ENCODE measurements around the gene BIRC6.
"Not testable (repeated sequence)": the region's sequence is repeated elsewhere in the genome, so short reads cannot be mapped to it uniquely, and the experiment has no call there.

Gene BIRC6

DNA sequence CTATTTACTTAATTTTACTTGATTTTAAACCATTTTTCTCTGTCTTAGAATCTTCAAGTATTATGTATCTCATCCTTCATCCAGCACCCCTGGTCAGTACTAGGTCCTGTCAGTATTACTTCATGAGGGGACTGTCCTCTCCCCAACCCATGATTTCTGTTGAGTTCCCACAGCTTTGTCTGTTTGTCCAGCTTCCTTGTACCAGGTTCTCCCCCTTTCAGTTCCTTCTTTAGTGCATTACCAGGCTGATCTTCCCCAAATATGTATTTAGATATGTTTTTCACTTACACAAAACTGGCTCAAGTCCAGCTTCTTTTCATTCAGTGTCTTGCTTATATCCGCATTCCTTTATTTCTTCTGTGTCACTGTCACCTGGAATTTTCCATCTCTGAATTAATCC lies 257.3 kb downstream of the BIRC6 start:
- no peak for DNase-seq (ENCODE audit: low spot score)

DNA sequence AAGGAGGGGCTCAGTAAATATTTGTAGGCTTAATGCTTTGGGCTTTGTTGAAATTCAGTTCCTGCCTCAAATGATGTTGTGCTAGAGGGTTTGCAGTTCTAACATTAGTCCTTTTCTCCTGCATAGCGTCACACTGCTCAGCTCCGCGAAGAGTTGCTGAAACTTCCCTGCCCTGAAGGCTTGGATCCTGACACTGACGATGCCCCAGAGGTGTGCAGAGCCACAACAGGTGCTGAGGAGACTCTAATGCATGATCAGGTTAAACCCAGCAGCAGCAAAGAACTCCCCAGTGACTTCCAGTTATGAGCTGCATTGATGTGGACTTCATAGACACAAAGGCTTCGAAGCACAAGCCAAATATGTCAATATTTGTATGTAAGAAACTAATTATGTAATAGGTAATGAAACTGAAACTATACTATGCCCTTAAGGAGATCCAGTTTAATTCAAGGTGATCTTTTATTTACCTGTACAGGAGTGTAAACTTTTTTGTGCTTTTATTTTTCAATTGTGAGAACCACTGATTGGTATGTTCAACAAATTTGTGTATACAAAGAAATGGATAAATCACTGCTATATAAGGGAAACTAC lies 260.9 kb downstream of the BIRC6 start:
- no peak for DNase-seq (ENCODE audit: low spot score)

DNA sequence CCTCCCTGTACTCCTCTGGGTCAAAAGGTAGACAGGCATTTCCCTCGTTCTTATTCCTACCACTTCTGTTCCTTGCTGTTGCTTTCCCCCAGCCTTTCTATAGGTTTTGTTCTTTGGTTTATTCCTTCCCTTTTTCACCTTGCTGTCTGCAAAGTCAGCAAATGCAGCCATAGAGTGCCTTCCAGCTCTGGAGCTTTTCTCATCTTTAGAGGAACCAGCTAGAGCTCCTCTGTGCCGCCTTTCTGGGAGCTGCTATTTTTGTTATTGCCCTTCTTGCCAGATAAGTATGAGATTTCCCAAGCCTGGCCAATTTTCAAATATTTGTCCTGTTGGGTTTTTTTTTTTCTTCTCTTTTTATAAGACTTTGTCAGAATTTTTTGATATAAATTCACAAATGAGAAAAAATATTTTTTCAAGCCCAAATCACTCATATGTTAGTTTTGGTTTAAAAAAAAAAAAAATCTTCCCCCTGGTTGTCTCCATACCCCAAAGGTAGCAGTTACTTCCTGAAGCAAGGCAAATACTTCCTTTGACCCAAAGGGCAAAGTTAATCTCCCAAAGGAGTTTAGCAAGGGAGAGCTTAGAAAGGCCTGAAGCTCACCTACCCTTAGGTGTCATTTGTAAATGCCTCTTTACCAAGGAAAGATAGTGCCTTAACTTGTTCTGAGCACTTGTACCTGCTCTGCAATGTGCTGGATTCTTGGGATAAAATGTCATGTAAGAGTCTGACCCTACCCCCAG lies 265.9 kb downstream of the BIRC6 start:
- DNase-seq (ENCODE audit: low spot score), result peak; percentile 13

- no peak for DNase-seq (ENCODE audit: low spot score)
Observed at GRCh38 chr2:32623311-32623706, 266.5 kb downstream of the BIRC6 start.

- DNase-seq (ENCODE audit: low spot score), result no peak
Observed at GRCh38 chr2:32624812-32625211, 268.0 kb downstream of the BIRC6 start.

DNA sequence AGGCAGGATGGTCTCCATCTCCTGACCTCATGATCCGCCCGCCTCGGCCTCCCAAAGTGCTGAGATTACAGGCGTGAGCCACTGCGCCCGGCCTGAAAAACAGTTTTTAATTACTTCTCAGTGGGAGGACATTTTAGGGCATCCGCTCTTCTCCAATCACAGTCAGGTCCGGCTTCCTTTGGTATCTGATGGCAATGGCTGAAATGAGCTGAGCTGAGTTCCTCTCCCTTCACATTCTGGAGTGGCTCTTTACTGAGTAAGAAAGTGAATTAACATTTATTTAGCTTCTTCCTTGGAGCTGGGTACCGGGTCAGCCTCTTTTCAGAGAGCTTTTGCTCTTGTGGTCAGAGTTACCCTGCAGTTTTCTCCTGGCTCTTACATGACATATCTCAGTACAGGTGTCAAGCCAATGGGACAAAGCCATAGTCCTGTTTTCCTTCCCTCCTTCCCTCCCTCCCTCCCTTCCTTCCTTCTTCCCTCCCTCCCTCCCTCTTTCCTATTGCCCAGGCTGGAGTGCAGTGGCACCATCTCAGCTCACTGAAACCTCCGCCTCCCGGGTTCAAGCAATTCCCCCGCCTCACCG lies 269.9 kb downstream of the BIRC6 start:
- no peak for DNase-seq (ENCODE audit: low spot score)

- peak; percentile 65 for DNase-seq (ENCODE audit: low spot score)
Observed at GRCh38 chr2:32627441-32627813, 270.6 kb downstream of the BIRC6 start.

DNA sequence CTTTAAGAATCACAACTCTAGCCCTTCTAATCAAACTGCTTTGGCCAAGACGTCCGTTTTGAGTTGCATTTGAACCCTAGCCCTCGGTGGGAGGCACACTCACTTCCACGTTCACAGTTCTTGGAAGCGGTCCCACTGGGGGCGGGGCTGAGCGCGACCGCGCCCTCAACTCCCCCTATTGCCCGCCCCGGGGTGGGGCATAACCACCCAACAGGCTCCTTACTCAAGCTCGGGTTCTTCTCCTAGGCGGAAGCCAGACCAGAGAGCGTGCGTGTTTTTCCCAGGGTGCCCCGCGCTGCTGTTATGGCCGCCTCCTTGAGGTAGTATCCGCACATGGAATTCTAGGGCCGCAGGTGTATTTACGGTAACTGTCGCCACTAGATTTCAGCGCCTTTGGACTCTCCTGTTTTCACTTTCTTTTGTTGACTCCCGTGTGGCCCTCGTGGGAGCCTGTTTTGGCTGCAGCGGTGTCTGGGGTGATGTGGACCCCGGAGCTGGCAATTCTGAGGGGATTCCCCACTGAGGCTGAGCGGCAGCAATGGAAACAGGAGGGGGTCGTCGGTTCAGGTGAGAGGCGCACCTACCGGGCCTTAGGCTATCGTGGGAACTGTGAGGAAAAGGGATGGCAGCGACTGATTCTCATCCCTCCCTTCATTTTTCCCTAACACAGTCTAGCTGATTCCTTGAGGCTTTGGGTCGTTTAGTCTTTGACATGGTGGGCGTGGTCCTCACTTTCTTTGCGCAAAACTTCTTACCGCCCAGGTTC lies 271.2 kb downstream of the BIRC6 start, which contains the start of gene TTC27:
Gene TTC27 (plus strand): TSS at position 237 of the 766 bp plus-strand sequence. CDS start 243 bp downstream, at position 480.
- DNase-seq (ENCODE audit: low spot score), result peak; percentile 98

GRCh38 chr2:32632089-32632488 lies 275.3 kb downstream of the BIRC6 start:
- no peak for DNase-seq (ENCODE audit: low spot score)

- no peak for DNase-seq (ENCODE audit: low spot score)
Observed at GRCh38 chr2:32633040-32633439, 276.2 kb downstream of the BIRC6 start.

DNA sequence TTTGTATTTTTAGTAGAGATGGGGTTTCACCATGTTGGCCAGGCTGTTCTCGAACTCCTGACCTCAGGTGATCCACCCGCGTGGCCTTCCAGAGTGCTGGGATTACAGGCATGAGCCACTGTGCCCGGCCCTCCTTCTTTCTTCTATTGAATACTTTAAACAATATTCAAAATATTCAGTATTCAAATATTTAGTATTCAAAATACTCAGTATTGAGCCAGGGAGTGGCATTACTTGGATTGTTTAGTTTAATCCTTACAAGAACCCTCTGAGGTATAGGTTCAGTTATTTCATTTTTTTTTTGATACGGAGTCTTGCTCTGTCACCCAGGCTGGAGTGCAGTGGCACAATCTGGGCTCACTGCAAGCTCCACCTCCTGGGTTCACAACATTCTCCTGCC lies 281.7 kb downstream of the BIRC6 start:
- DNase-seq (ENCODE audit: low spot score), result not testable (repeated sequence)

DNA sequence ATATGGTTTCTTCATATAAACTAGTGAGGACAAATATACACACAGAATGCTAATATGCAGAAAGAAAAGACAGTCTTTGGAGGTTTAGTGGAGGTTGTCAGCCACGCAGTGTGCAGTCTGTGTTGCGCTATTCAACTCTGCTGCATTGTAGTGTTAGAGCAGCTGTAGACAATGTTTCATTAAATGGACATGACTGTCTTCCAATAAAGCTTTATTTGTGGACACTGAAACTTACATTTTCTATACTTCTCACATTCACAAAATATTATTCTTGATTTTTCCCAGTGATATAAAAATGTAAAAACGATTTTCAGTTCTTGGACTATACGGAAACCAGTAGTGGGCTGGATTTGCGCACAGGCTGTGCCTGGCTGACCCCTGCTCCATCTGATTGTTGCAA lies 284.4 kb downstream of the BIRC6 start:
- DNase-seq (ENCODE audit: low spot score), result no peak

DNA sequence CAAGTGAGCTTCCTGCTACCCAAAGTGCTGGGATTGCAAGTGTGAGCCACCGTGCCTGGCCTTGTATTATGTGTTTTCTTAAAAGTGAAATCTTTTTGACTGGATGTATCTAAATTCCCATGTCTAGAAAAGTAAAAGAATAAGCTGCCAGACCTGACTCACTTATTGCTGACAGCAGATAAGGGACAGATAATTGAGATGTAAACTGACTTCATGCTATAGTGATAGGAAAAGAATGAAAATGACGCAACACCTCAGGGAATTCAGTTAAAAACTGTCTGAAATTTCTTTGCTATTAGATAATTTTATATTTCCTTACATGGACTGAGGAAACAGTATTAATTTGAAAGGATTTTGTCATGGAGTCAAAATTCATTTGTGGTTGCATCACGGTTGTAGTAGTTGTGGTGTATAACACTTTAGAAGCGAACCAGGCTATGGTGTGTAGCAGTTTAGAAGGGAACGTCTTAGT lies 290.4 kb downstream of the BIRC6 start:
- DNase-seq (ENCODE audit: low spot score), result peak; percentile 69

GRCh38 chr2:32652555-32653209 lies 295.9 kb downstream of the BIRC6 start:
- peak; percentile 19 for DNase-seq (ENCODE audit: low spot score)

GRCh38 chr2:32656069-32656468 lies 299.2 kb downstream of the BIRC6 start:
- no peak for DNase-seq (ENCODE audit: low spot score)

DNA sequence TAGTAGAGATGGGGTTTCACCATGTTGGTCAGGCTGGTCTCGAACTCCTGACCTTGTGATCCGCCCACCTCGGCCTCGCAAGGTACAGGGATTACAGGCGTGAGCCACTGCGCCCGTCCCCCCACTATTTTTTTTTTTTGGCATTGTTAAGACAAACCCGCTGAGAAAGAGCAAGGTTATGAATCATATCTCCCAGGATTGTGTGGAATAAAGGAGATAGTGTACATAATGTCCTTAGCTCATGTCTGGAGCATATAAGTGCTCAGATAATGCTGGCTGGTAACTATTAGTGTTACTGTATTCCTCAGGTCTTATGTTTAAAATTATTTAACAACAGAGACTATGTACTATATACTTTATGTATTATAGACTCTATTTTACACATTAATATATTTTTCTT lies 307.0 kb downstream of the BIRC6 start:
- DNase-seq (ENCODE audit: low spot score), result no peak

- no peak for DNase-seq (ENCODE audit: low spot score)
Observed at GRCh38 chr2:32666704-32667103, 309.9 kb downstream of the BIRC6 start.

DNA sequence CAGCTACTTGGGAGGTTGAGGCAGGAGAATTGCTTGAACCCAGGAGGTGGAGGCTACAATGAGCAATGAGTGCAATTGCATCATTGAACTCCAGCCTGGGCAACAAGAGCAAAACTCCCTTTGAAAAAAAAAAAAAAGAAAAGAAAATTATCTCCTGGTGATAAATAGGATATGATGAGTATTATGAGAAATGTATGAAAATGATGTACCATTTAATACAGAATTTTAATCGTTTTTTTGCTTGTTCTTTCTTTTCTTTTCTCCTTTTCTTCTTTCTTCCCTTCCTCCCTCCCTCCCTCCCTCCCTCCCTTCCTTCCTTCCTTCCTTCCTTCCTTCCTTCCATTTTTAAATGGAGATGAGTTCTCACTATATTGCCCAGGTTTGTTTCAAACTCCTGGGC lies 311.4 kb downstream of the BIRC6 start:
- DNase-seq (ENCODE audit: low spot score), result no peak

All from GM03348 (cell line).